Body of pancreas (tissue), 4 donors: ENCODE results near the gene PGF.

Experiments
- POLR2A ChIP-seq, 3 donors: fragments of 450-650 bp; IDR thresholded peaks; one replicate each; pipeline ENCODE4 v1.6.1; 2016; ENCODE audit warnings: antibody characterized with exemption in 3 of 3, mild to moderate bottlenecking in 2 of 3
- TF ChIP-seq, protein P1 (sequence below), 7 experiments: fragments of 450-650 bp in 4 of 7; fragments of 200-600 bp in 3 of 7; sonication (generic) in 3 of 7; IDR thresholded peaks; one replicate each; pipeline ENCODE4 v1.5.1; 2016 to 2019; ENCODE audit warnings: antibody characterized with exemption in 7 of 7

DNA sequence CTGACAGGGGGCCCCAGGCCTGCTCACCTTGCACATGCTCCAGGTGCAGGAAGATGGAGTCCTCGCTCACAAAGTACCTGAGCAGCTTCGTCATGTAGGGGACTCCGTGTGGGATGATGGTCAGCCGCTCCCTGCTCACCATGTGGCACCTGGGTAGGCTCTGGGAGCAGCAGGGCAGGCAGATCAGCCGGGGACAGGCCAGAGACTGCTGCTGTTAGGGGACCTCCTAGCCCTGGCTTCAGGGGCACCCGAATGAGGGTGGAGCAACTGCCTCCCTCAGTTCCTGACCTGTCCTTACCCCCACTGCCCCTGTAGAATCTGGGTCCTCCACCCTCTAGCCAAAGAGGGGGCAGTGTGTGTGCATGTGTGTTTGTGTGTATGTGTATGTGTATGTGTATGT, 44.2 kb downstream of the PGF start:
- TF ChIP-seq, protein P1, sequence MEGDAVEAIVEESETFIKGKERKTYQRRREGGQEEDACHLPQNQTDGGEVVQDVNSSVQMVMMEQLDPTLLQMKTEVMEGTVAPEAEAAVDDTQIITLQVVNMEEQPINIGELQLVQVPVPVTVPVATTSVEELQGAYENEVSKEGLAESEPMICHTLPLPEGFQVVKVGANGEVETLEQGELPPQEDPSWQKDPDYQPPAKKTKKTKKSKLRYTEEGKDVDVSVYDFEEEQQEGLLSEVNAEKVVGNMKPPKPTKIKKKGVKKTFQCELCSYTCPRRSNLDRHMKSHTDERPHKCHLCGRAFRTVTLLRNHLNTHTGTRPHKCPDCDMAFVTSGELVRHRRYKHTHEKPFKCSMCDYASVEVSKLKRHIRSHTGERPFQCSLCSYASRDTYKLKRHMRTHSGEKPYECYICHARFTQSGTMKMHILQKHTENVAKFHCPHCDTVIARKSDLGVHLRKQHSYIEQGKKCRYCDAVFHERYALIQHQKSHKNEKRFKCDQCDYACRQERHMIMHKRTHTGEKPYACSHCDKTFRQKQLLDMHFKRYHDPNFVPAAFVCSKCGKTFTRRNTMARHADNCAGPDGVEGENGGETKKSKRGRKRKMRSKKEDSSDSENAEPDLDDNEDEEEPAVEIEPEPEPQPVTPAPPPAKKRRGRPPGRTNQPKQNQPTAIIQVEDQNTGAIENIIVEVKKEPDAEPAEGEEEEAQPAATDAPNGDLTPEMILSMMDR (IDR thresholded peaks at IDR 0.05), result no peak
- no peak for TF ChIP-seq POLR2A (IDR thresholded peaks at IDR 0.05)
